MM.1S (cell line): ENCODE data around the gene TNIK.

Experiments used
- DNase-seq: peaks from one replicate; pipeline ENCODE4 v3.0.0-alpha.2; 2015
- H2AFZ ChIP-seq: fragments of 300-600 bp; sonication (generic); 2 replicates; pipeline ENCODE4 v1.6.0; 2016; ENCODE audit warnings: antibody characterized with exemption, low read length
- H3F3A ChIP-seq: fragments of 300-600 bp; sonication (generic); 2 replicates; pipeline ENCODE4 v1.6.1; 2016; ENCODE audit warnings: mild to moderate bottlenecking, antibody characterized with exemption, low read length, moderate library complexity, mixed read lengths; ENCODE audit not compliant: insufficient read depth
- H3K27ac ChIP-seq: fragments of 300-600 bp; sonication (generic); 2 replicates; pipeline ENCODE4 v1.5.1; 2016; ENCODE audit warnings: mild to moderate bottlenecking, low read length
- H3K27me3 ChIP-seq: fragments of 300-600 bp; sonication (generic); replicated peaks from 2 replicates; pipeline ENCODE4 v1.6.0; 2016; ENCODE audit warnings: low read length; ENCODE audit not compliant: insufficient read depth
- H3K36me3 ChIP-seq: fragments of 300-600 bp; sonication (generic); replicated peaks from 2 replicates; pipeline ENCODE4 v1.6.1; 2016; ENCODE audit warnings: mild to moderate bottlenecking, low read length, mixed read lengths; ENCODE audit not compliant: insufficient read depth
- H3K4me1 ChIP-seq: fragments of 300-600 bp; sonication (generic); 2 replicates; pipeline ENCODE4 v1.6.1; 2016; ENCODE audit warnings: low read length, mixed read lengths
- H3K4me2 ChIP-seq: fragments of 300-600 bp; sonication (generic); 2 replicates; pipeline ENCODE4 v1.6.0; 2016; ENCODE audit warnings: low read depth, low read length
- H3K4me3 ChIP-seq: fragments of 300-600 bp; sonication (generic); 2 replicates; pipeline ENCODE4 v1.5.1; 2016; ENCODE audit warnings: low read length, mixed read lengths
- H3K79me2 ChIP-seq: fragments of 300-600 bp; sonication (generic); 2 replicates; pipeline ENCODE4 v1.6.1; 2016; ENCODE audit warnings: mixed run types, low read length, mixed read lengths
- H3K9ac ChIP-seq: fragments of 300-600 bp; sonication (generic); 2 replicates; pipeline ENCODE4 v1.6.1; 2016; ENCODE audit warnings: low read length, mixed read lengths
- H3K9me2 ChIP-seq: fragments of 300-600 bp; sonication (generic); replicated peaks from 2 replicates; pipeline ENCODE4 v1.6.1; 2016; ENCODE audit warnings: mild to moderate bottlenecking, low read length, mixed read lengths; ENCODE audit not compliant: insufficient read depth
- H3K9me3 ChIP-seq: fragments of 300-600 bp; sonication (generic); replicated peaks from 2 replicates; pipeline ENCODE4 v1.6.1; 2016; ENCODE audit warnings: mild to moderate bottlenecking, low read length, mixed read lengths; ENCODE audit not compliant: insufficient read depth
- H4K20me1 ChIP-seq: fragments of 300-600 bp; sonication (generic); 2 replicates; pipeline ENCODE4 v1.6.1; 2016; ENCODE audit warnings: mild to moderate bottlenecking, low read length, moderate library complexity, mixed read lengths; ENCODE audit not compliant: insufficient read depth
- EZH2 ChIP-seq: fragments of 300-600 bp; sonication (generic); optimal IDR thresholded peaks from 2 replicates; pipeline ENCODE3; 2017; ENCODE audit warnings: low read depth, mild to moderate bottlenecking, antibody characterized with exemption, low read length, mixed read lengths
- EZH2phosphoT487 ChIP-seq: fragments of 300-600 bp; sonication (generic); IDR thresholded peaks from 2 replicates; pipeline ENCODE4 v1.6.1; 2018; ENCODE audit warnings: antibody characterized with exemption, low read length
- TF ChIP-seq, protein P1 (sequence below): fragments of 300-600 bp; sonication (generic); IDR thresholded peaks from 2 replicates; pipeline ENCODE4 v1.5.1; 2016; ENCODE audit warnings: antibody characterized with exemption, low read length, mixed read lengths

The TNIK gene

DNA sequence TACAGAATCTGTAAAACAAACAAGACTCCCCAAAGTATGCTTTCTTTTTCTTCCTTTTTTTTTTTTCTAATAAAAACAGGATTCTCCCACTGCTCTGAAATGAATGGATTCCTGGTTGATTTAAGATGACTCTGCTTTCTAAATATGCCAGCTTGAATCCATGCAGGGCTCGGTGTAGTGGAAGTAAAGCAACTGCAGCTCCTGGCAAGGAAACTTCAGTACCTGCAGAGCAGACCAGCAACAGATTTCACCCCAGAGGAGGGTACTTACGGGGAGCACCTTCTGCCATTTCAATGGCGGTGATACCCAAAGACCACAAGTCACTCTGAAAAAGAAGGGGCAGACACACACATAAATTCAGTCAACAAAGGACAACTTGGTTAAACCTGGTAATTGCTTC is 283.1 kb downstream of the TNIK start:
- no peak overlapping the region for H3K9ac ChIP-seq
- no peaks in the 10 kb centered on the region for H3K79me2 ChIP-seq
- H3K4me3 ChIP-seq, result no peak overlapping the region
- TF ChIP-seq EZH2phosphoT487 (no peak), EZH2 (no peak)
- TF ChIP-seq, protein P1, sequence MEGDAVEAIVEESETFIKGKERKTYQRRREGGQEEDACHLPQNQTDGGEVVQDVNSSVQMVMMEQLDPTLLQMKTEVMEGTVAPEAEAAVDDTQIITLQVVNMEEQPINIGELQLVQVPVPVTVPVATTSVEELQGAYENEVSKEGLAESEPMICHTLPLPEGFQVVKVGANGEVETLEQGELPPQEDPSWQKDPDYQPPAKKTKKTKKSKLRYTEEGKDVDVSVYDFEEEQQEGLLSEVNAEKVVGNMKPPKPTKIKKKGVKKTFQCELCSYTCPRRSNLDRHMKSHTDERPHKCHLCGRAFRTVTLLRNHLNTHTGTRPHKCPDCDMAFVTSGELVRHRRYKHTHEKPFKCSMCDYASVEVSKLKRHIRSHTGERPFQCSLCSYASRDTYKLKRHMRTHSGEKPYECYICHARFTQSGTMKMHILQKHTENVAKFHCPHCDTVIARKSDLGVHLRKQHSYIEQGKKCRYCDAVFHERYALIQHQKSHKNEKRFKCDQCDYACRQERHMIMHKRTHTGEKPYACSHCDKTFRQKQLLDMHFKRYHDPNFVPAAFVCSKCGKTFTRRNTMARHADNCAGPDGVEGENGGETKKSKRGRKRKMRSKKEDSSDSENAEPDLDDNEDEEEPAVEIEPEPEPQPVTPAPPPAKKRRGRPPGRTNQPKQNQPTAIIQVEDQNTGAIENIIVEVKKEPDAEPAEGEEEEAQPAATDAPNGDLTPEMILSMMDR, result no peak
- H3K4me1 ChIP-seq, result no peaks in the 10 kb centered on the region
- no peak overlapping the region for H2AFZ ChIP-seq
- DNase-seq, result no peak
- no peaks in the 10 kb centered on the region for H3K36me3 ChIP-seq
- no peaks in the 10 kb centered on the region for H3F3A ChIP-seq
- no peaks in the 10 kb centered on the region for H3K9me3 ChIP-seq
- no peaks in the 10 kb centered on the region for H4K20me1 ChIP-seq
- no peak overlapping the region for H3K4me2 ChIP-seq
- H3K27ac ChIP-seq, result no peak overlapping the region
- H3K9me2 ChIP-seq, result no peaks in the 10 kb centered on the region
- H3K27me3 ChIP-seq, result no peaks in the 10 kb centered on the region

DNA sequence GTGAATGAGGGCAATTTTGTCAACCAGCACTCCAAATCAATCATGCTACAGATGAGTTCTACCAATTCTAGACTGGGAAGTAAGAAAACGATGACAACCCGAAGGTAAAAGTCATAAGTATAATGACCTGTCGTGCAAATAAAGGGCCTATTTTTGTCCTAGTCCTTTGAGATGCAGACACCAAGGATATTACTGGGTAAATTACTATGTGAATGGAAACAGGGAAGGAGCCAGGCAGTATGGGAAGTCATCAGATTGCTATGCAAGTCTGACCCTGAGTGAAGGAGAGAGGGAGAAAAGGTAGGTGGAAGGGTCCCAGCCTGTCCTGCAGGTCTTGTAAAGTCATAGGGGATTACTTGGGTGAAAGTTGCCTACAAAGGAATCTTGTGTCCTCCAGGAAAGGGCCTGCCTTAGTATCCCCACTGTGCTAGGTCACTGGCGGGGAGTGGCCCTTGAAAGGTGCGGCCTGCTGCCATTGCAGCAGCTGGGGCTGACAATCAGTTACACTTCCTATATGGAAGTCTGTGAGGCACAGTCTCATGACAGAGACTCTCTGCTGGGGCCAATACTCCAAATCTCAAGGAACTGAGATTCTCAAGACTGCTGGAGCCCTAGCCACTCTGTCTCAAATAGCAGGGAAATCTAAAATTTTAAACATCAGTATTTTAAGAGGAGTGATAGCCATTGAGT is 283.8 kb downstream of the TNIK start:
- no peaks in the 10 kb centered on the region for H3K27me3 ChIP-seq
- no peak overlapping the region for H3K4me3 ChIP-seq
- no peak for DNase-seq
- H3K27ac ChIP-seq, result no peak overlapping the region
- no peak overlapping the region for H3K4me2 ChIP-seq
- no peaks in the 10 kb centered on the region for H4K20me1 ChIP-seq
- TF ChIP-seq, protein P1, result no peak
- TF ChIP-seq EZH2phosphoT487, result no peak
- TF ChIP-seq EZH2, result no peak
- no peaks in the 10 kb centered on the region for H3K79me2 ChIP-seq
- H3K4me1 ChIP-seq, result no peaks in the 10 kb centered on the region
- no peak overlapping the region for H2AFZ ChIP-seq
- H3K9me2 ChIP-seq, result no peaks in the 10 kb centered on the region
- no peaks in the 10 kb centered on the region for H3K36me3 ChIP-seq
- H3F3A ChIP-seq, result no peaks in the 10 kb centered on the region
- no peak overlapping the region for H3K9ac ChIP-seq
- H3K9me3 ChIP-seq, result no peaks in the 10 kb centered on the region

GRCh38 chr3:171175741-171176234 is 284.4 kb downstream of the TNIK start:
- H3K79me2 ChIP-seq, result no peaks in the 10 kb centered on the region
- H3K4me3 ChIP-seq, result no peak overlapping the region
- H3K9ac ChIP-seq, result no peak overlapping the region
- no peak for DNase-seq
- H3K9me2 ChIP-seq, result no peaks in the 10 kb centered on the region
- H3K4me1 ChIP-seq, result no peaks in the 10 kb centered on the region
- no peak overlapping the region for H3K4me2 ChIP-seq
- no peaks in the 10 kb centered on the region for H4K20me1 ChIP-seq
- TF ChIP-seq, protein P1, result no peak
- TF ChIP-seq EZH2phosphoT487, result no peak
- no peak for TF ChIP-seq EZH2
- no peak overlapping the region for H3K27ac ChIP-seq
- H3K9me3 ChIP-seq, result no peaks in the 10 kb centered on the region
- H3K27me3 ChIP-seq, result no peaks in the 10 kb centered on the region
- no peak overlapping the region for H2AFZ ChIP-seq
- H3K36me3 ChIP-seq, result no peaks in the 10 kb centered on the region
- no peaks in the 10 kb centered on the region for H3F3A ChIP-seq
